Measurements from ENCODE around the gene ZNF665. TPM values are rescaled to one million over a fixed set of nuclear protein-coding genes. Genes with fewer than 3 reads are reported as not detected.
"Not testable (repeated sequence)": the region's sequence is repeated elsewhere in the genome, so short reads cannot be mapped to it uniquely, and the experiment has no call there.

Gene ZNF665
- total RNA-seq, 1 donor from 2014 or later = 7.3 TPM

DNA sequence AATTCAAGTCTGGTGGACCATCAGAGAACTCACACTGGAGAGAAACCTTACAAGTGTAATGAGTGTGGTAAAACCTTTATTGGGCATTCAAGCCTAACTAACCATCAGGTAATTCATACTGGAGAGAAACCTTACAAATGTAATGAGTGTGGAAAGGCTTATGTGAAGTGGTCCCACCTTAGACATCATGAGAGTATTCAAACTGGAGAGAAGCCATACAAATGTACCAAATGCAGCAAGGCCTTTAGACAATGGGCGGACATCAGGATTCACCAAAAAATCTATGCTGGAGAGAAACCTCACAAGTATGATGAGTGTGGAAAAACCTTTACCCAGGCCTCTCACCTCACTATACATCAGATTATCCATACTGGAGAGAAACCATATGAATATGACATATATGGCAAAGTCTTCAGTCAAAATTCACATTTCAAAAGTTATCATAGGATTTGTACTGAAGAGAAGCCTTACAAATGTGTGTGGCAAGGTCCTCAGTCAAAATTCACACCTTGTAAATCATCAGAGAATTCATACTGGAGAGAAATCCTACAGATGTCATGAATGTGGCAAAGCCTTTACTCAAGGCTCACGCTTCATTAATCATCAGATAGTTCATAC lies 19.7 kb upstream of the ZNF665 start:
- TF ChIP-seq EZH2phosphoT487 (IDR thresholded peaks at IDR 0.05) (no peak), EZH2 (IDR thresholded peaks at IDR 0.05) (no peak)
- TF ChIP-seq, protein P1, sequence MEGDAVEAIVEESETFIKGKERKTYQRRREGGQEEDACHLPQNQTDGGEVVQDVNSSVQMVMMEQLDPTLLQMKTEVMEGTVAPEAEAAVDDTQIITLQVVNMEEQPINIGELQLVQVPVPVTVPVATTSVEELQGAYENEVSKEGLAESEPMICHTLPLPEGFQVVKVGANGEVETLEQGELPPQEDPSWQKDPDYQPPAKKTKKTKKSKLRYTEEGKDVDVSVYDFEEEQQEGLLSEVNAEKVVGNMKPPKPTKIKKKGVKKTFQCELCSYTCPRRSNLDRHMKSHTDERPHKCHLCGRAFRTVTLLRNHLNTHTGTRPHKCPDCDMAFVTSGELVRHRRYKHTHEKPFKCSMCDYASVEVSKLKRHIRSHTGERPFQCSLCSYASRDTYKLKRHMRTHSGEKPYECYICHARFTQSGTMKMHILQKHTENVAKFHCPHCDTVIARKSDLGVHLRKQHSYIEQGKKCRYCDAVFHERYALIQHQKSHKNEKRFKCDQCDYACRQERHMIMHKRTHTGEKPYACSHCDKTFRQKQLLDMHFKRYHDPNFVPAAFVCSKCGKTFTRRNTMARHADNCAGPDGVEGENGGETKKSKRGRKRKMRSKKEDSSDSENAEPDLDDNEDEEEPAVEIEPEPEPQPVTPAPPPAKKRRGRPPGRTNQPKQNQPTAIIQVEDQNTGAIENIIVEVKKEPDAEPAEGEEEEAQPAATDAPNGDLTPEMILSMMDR (IDR thresholded peaks at IDR 0.05) = no peak
- Histone ChIP-seq H2AFZ (replicated peaks) (no peak overlapping the region), H3K79me2 (ENCODE audit: low read depth) (no peaks in the 10 kb centered on the region), H3K36me3 (peaks cover 11% of the 10 kb centered on the region), H4K20me1 (ENCODE audit: low read depth) (no peaks in the 10 kb centered on the region), H3K9me3 (ENCODE audit: low read depth) (peaks cover 39% of the 10 kb centered on the region), H3K9ac (no peak overlapping the region), H3F3A (ENCODE audit: low read depth) (no peaks in the 10 kb centered on the region), H3K4me2 (no peak overlapping the region), H3K4me1 (no peaks in the 10 kb centered on the region), H3K27ac (no peak overlapping the region), H3K4me3 (no peak overlapping the region), H3K27me3 (no peaks in the 10 kb centered on the region)
- Mint-ChIP-seq H3K27me3 (ENCODE audit: insufficient read depth, low read depth) (no peaks in the 10 kb centered on the region), H3K9me3 (peaks cover 73% of the 10 kb centered on the region), H3K4me1 (no peaks in the 10 kb centered on the region), H3K4me3 (no peak overlapping the region), H3K27ac (no peak overlapping the region), H3K36me3 (peaks cover 10% of the 10 kb centered on the region)
- no peak for DNase-seq (ENCODE audit: low spot score)

DNA sequence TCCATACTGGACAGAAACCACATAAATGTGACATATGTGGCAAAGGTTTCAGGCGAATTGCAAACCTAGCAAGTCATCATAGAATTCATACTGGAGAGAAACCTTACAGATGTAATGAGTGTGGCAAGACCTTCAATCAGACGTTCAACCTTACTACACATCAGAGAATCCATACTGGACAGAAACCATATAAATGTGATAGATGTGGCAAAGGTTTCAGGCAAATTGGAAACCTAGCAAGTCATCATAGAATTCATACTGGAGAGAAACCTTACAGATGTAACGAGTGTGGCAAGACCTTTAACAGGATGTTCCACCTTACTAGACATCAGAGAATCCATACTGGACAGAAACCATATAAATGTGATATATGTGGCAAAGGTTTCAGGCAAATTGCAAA lies 18.4 kb upstream of the ZNF665 start:
- not testable (repeated sequence) for H3K27me3 Mint-ChIP-seq (ENCODE audit: insufficient read depth, low read depth); H3F3A ChIP-seq (ENCODE audit: low read depth); H3K9ac ChIP-seq; H3K27me3 ChIP-seq; H3K27ac Mint-ChIP-seq; DNase-seq (ENCODE audit: low spot score); H4K20me1 ChIP-seq (ENCODE audit: low read depth); H3K4me3 Mint-ChIP-seq; H3K4me3 ChIP-seq; H2AFZ ChIP-seq (replicated peaks); H3K4me2 ChIP-seq; H3K27ac ChIP-seq; H3K4me1 ChIP-seq; H3K79me2 ChIP-seq (ENCODE audit: low read depth); H3K4me1 Mint-ChIP-seq
- Histone ChIP-seq H3K9me3 (ENCODE audit: low read depth) (peaks cover 39% of the 10 kb centered on the region), H3K36me3 (peaks cover 11% of the 10 kb centered on the region)
- peaks cover 14% of the 10 kb centered on the region for H3K36me3 Mint-ChIP-seq
- H3K9me3 Mint-ChIP-seq = peaks cover 76% of the 10 kb centered on the region

DNA sequence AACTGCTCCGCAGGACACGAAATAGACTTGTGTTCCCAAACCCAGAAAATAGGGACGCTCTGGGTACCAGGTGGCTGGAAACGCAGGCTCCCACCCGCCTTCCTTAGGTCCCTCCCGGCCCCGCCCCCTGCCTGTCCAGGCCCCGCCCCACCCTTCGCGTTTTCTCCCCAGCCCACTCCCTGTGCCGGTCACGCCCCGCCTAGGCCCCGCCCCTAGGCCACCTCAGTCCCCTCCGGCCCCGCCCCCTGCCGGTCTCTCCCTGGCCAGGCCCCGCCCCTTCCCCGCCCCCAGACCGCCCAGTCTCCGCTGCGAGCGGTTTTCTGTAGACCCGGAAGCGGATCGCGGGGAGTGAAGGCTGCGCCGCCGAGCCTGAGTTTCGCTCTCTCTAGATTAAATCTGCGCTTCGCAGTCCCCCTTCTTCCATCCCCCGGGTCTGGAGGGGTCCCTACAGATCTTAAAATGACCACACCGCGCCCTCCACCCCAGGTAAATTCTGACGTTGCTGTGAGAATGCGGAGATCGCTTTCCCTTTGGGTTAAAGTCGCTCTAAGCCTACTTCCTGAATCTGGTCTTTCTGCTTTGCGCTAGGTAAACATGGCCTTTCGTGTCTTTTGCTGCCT lies 3.7 kb upstream of the ZNF665 start:
- H3K27ac ChIP-seq = no peak overlapping the region
- H4K20me1 ChIP-seq (ENCODE audit: low read depth) = no peaks in the 10 kb centered on the region
- Mint-ChIP-seq H3K4me1 (peaks cover 6% of the 10 kb centered on the region), H3K4me3 (peak overlapping the region; percentile 96), H3K27me3 (ENCODE audit: insufficient read depth, low read depth) (peaks cover 8% of the 10 kb centered on the region), H3K36me3 (peaks cover 9% of the 10 kb centered on the region), H3K9me3 (peaks cover 41% of the 10 kb centered on the region), H3K27ac (peak overlapping the region; percentile 53)
- H2AFZ ChIP-seq (replicated peaks) = peak overlapping the region; percentile 74
- H3K36me3 ChIP-seq = no peaks in the 10 kb centered on the region
- H3K9me3 ChIP-seq (ENCODE audit: low read depth) = no peaks in the 10 kb centered on the region
- peak overlapping the region; percentile 73 for H3K4me3 ChIP-seq
- peak; percentile 98 for DNase-seq (ENCODE audit: low spot score)
- H3K79me2 ChIP-seq (ENCODE audit: low read depth) = no peaks in the 10 kb centered on the region
- peak overlapping the region; percentile 17 for H3K9ac ChIP-seq
- peak overlapping the region; percentile 75 for H3K4me2 ChIP-seq
- no peaks in the 10 kb centered on the region for H3K27me3 ChIP-seq
- peaks cover 3% of the 10 kb centered on the region for H3K4me1 ChIP-seq
- H3F3A ChIP-seq (ENCODE audit: low read depth) = peaks cover 16% of the 10 kb centered on the region
- TF ChIP-seq EZH2 (IDR thresholded peaks at IDR 0.05) (no peak), EZH2phosphoT487 (IDR thresholded peaks at IDR 0.05) (no peak)
- TF ChIP-seq, protein P1 (IDR thresholded peaks at IDR 0.05) = no peak

DNA sequence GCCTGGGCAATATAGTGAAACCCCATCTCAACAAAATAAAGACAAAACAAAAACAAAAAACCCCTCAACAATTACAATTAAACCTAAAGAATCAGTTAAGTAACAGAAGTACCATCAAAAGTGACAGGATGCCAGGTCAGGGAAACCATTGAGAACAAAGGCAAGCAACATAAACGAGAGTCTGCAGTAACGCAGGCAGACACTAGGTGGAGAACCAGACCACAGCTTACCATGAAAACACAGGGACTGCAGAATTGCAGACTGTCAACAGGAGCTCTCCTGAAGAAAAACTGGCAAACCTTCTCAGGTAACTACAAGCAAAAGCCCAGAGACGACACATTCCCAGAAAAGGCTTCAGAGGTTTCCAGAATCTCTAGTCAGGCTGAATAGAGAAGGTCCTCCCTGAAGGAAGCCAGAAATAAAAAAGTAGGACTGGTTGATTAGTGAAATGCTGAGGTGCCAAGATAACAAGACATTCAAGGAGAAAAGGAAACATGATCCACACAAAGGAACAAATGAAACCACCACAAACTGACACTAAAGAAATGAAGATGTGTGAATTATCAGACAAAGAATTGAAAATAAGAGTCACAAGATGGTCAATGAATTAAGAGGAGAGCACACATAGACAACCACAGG lies 2.2 kb upstream of the ZNF665 start:
- no peak overlapping the region for H3K4me2 ChIP-seq
- Mint-ChIP-seq H3K4me3 (peak overlapping the region; percentile 21), H3K4me1 (peaks cover 6% of the 10 kb centered on the region), H3K9me3 (peaks cover 39% of the 10 kb centered on the region), H3K36me3 (peaks cover 13% of the 10 kb centered on the region), H3K27me3 (ENCODE audit: insufficient read depth, low read depth) (peaks cover 4% of the 10 kb centered on the region), H3K27ac (no peak overlapping the region)
- DNase-seq (ENCODE audit: low spot score) = peak; percentile 88
- no peaks in the 10 kb centered on the region for H3K79me2 ChIP-seq (ENCODE audit: low read depth)
- H3K9me3 ChIP-seq (ENCODE audit: low read depth) = no peaks in the 10 kb centered on the region
- no peak overlapping the region for H3K9ac ChIP-seq
- H3K27ac ChIP-seq = no peak overlapping the region
- no peaks in the 10 kb centered on the region for H3K27me3 ChIP-seq
- no peak overlapping the region for H3K4me3 ChIP-seq
- no peaks in the 10 kb centered on the region for H3K36me3 ChIP-seq
- no peak overlapping the region for H2AFZ ChIP-seq (replicated peaks)
- H3F3A ChIP-seq (ENCODE audit: low read depth) = peaks cover 16% of the 10 kb centered on the region
- TF ChIP-seq, protein P1 (IDR thresholded peaks at IDR 0.05) = peak; percentile 90
- no peak for TF ChIP-seq EZH2 (IDR thresholded peaks at IDR 0.05)
- H4K20me1 ChIP-seq (ENCODE audit: low read depth) = no peaks in the 10 kb centered on the region
- peaks cover 3% of the 10 kb centered on the region for H3K4me1 ChIP-seq

All from neural progenitor cell (in vitro differentiated cells).